Measurements from ENCODE around the gene IFTAP.
"Not testable (repeated sequence)": the region's sequence is repeated elsewhere in the genome, so short reads cannot be mapped to it uniquely, and the experiment has no call there.

The IFTAP gene

GRCh38 chr11:36594316-36594989, at the start of gene IFTAP:
IFTAP (plus strand) TSS chr11:36594502; CDS start chr11:36610104, 15,602 bp downstream.
- peak; percentile 36 for DNase-seq

- no peak for DNase-seq
These were observed 43.8 kb upstream of the IFTAP start for GRCh38 chr11:36550385-36551115.

GRCh38 chr11:36557390-36557789, 36.9 kb upstream of the IFTAP start:
- not testable (repeated sequence) for DNase-seq

- DNase-seq = no peak
These were observed 36.3 kb upstream of the IFTAP start for GRCh38 chr11:36557991-36558390.

GRCh38 chr11:36558571-36559413, 35.5 kb upstream of the IFTAP start:
- DNase-seq = peak; percentile 36

- peak; percentile 65 for DNase-seq
These were observed 29.8 kb upstream of the IFTAP start for GRCh38 chr11:36564376-36565030.

- no peak for DNase-seq
These were observed 29.2 kb upstream of the IFTAP start for GRCh38 chr11:36565031-36565610.

GRCh38 chr11:36566407-36567053, 27.8 kb upstream of the IFTAP start:
- no peak for DNase-seq

- DNase-seq = no peak
These were observed 26.6 kb upstream of the IFTAP start, which contains the start of gene RAG1 for GRCh38 chr11:36567694-36568093. RAG1 (plus strand) TSS chr11:36568007; CDS start chr11:36573305, 5,298 bp downstream.

GRCh38 chr11:36569095-36569494, 25.2 kb upstream of the IFTAP start:
- DNase-seq = no peak

GRCh38 chr11:36574486-36574885, 19.8 kb upstream of the IFTAP start:
- DNase-seq = no peak

- no peak for DNase-seq
These were observed 16.9 kb upstream of the IFTAP start for GRCh38 chr11:36577373-36577772.

- no peak for DNase-seq
These were observed 16.4 kb upstream of the IFTAP start for GRCh38 chr11:36577859-36578258.

GRCh38 chr11:36578458-36578857, 15.8 kb upstream of the IFTAP start:
- no peak for DNase-seq

- no peak for DNase-seq
These were observed 12.8 kb upstream of the IFTAP start for GRCh38 chr11:36581536-36581935.

GRCh38 chr11:36583667-36584066, 10.6 kb upstream of the IFTAP start:
- no peak for DNase-seq

GRCh38 chr11:36586543-36586942, 7.8 kb upstream of the IFTAP start:
- no peak for DNase-seq

- no peak for DNase-seq
These were observed 6.2 kb upstream of the IFTAP start for GRCh38 chr11:36588099-36588498.

- DNase-seq = no peak
These were observed 3.8 kb upstream of the IFTAP start for GRCh38 chr11:36590513-36590912.

- DNase-seq = no peak
These were observed 2.9 kb upstream of the IFTAP start for GRCh38 chr11:36591433-36591832.

- no peak for DNase-seq
These were observed 2.6 kb downstream of the IFTAP start for GRCh38 chr11:36596880-36597279.

- DNase-seq = no peak
These were observed 3.7 kb downstream of the IFTAP start, which contains the start of gene RAG2 for GRCh38 chr11:36598051-36598450. RAG2 (minus strand) TSS chr11:36598236; CDS start chr11:36594168, 4,068 bp downstream.

Data from CD4-positive, alpha-beta T cell treated with Interleukin-21 for 1 hour (primary cell).